GM12873 (cell line): Measurements from ENCODE around the gene GDA.

Source experiments
- CTCF ChIP-seq: IDR thresholded peaks from 2 replicates; pipeline ENCODE4 v1.5.1; 2012; ENCODE audit warnings: low read depth, mild to moderate bottlenecking, moderate library complexity, low read length, control low read depth; ENCODE audit not compliant: insufficient read depth; ENCODE audit errors: missing control alignments

Gene GDA

GRCh38 chr9:72165326-72165725, 16.1 kb downstream of the GDA start:
- TF ChIP-seq CTCF, result no peak

- TF ChIP-seq CTCF, result no peak
Measured at GRCh38 chr9:72165821-72166547, 16.7 kb downstream of the GDA start.

GRCh38 chr9:72168075-72168474, 18.8 kb downstream of the GDA start:
- TF ChIP-seq CTCF, result no peak

DNA sequence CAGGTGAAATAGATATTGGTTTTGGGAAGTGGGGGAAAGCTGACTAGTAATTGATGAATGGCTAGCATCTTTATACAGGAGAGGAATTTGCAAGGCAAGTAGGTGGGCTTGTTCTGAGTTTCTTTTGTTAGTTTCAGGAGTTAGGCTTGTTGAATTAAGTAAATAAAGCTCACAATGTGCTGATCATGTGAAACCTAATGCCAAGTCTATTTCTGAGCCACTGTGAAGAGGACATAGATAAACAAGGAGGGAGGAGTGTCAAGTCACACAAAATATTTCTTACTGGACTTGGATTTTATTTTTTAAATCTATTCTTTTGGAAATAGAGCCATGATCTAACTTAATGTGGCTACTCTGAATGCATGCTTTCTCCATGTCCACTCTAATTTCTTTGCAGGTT, 19.9 kb downstream of the GDA start:
- no peak for TF ChIP-seq CTCF

- TF ChIP-seq CTCF, result no peak
Measured at GRCh38 chr9:72173080-72173479, 23.8 kb downstream of the GDA start.

DNA sequence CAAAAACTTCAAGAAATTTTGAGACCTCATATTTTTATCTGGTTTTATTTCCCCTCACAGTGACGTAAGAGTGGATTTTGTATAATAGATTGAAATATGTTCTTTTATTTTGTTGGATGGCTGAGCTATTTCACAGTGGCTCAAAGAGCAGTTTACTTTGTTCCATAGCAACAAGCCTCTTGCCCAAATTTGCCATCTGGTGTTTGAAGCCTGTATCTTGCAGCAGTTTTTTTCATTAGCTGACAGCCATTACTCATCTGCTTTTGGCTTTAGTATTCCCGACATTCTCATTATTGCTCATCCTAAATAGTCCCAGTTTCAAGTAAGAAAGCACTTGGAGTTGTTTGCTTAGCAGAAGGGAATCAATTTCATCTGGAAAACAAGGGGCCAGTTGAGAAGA, 36.3 kb downstream of the GDA start:
- TF ChIP-seq CTCF, result no peak

DNA sequence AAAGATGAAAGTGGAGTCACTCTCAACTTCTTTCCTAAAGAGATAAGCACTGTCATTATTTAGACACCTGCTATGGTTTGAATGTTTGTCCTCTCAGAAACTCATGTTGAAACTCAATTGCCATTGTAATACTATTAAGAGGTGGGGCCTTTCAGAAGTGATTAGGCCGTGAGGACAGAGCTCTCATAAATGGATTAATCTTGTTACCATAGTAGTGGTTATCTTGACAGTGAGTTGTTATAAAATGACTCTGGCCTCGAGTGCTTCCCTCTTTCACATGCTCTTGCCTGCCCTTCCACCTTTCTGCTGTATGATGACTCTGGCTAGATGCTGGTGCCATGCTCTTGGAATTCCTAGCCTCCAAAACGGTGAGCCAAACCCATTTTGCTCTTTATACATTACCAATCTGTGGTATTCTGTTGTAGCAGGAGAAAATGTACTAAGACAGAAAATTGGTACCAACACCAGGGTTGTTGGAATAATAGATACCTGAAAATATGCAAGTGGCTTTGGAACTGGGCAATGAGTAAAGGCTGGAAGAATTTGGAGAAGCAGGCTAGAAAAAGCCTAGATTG, 38.0 kb downstream of the GDA start:
- TF ChIP-seq CTCF, result no peak

DNA sequence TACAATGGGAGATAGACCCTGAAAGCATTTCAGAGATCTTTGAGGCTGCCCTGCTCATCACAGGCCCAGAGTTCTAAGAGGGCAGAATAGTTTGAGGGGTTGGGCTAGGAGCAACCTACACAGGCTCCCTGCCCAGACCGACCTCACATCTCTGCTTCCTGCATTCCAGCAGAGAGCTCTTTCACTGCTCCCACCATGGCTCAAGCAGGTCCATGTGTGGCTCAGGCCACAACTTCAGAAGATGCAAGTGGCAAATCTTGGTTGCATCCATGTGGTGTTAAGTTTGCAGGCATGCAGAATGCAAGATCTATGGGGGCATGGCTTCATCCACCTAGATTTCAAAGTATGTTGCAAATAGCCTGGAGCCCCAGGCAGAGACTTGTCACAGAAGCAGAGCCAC, 39.0 kb downstream of the GDA start:
- no peak for TF ChIP-seq CTCF
